RPMI8226 (cell line): ENCODE results near the gene RIT1.

Experiments
- DNase-seq: peaks from one replicate; pipeline ENCODE4 v3.0.0-alpha.2; 2015

Gene RIT1

GRCh38 chr1:155889566-155889965 is 21.6 kb downstream of the RIT1 start:
- no peak for DNase-seq

GRCh38 chr1:155888481-155888880 is 22.7 kb downstream of the RIT1 start:
- DNase-seq = no peak

- DNase-seq = no peak
Observed at GRCh38 chr1:155884982-155885381, 26.2 kb downstream of the RIT1 start.

- DNase-seq = no peak
Observed at GRCh38 chr1:155884031-155884960, 26.9 kb downstream of the RIT1 start.

GRCh38 chr1:155882766-155883165 is 28.4 kb downstream of the RIT1 start:
- no peak for DNase-seq

GRCh38 chr1:155882235-155882634 is 28.9 kb downstream of the RIT1 start:
- peak; percentile 40 for DNase-seq

- DNase-seq = no peak
Observed at GRCh38 chr1:155880950-155881349, 30.2 kb downstream of the RIT1 start.

- no peak for DNase-seq
Observed at GRCh38 chr1:155880251-155880650, 30.9 kb downstream of the RIT1 start.

GRCh38 chr1:155877945-155878344 is 33.2 kb downstream of the RIT1 start:
- no peak for DNase-seq

- DNase-seq = no peak
Observed at GRCh38 chr1:155873860-155874259, 37.3 kb downstream of the RIT1 start.

- DNase-seq = no peak
Observed at GRCh38 chr1:155872527-155872926, 38.6 kb downstream of the RIT1 start.

- peak; percentile 25 for DNase-seq
Observed at GRCh38 chr1:155871390-155871789, 39.8 kb downstream of the RIT1 start.

- no peak for DNase-seq
Observed at GRCh38 chr1:155867766-155868165, 43.4 kb downstream of the RIT1 start.

GRCh38 chr1:155864393-155864792 is 46.8 kb downstream of the RIT1 start:
- no peak for DNase-seq

GRCh38 chr1:155861896-155862295 is 49.3 kb downstream of the RIT1 start:
- no peak for DNase-seq

- no peak for DNase-seq
Observed at GRCh38 chr1:155860970-155861510, 50.1 kb downstream of the RIT1 start.

GRCh38 chr1:155859881-155860871 is 51.0 kb downstream of the RIT1 start:
- peak; percentile 24 for DNase-seq

GRCh38 chr1:155859234-155859829 is 51.8 kb downstream of the RIT1 start, which contains the start of gene SYT11:
SYT11 (plus strand) TSS chr1:155859567; CDS start chr1:155859762, 195 bp downstream.
- DNase-seq = peak; percentile 99

GRCh38 chr1:155858800-155859233 is 52.3 kb downstream of the RIT1 start:
- DNase-seq = no peak

- peak; percentile 98 for DNase-seq
Observed at GRCh38 chr1:155856975-155857930, 53.9 kb downstream of the RIT1 start, which contains the start of gene GON4L. GON4L (minus strand) TSS chr1:155857214; CDS start chr1:155853780, 3,434 bp downstream.
